ENCODE results near the gene SHROOM2. TPM values are rescaled to one million over a fixed set of nuclear protein-coding genes. Genes with fewer than 3 reads are reported as not detected.

The SHROOM2 gene
- total RNA-seq, 1 experiment from 2014 or later = 0.15 TPM

DNA sequence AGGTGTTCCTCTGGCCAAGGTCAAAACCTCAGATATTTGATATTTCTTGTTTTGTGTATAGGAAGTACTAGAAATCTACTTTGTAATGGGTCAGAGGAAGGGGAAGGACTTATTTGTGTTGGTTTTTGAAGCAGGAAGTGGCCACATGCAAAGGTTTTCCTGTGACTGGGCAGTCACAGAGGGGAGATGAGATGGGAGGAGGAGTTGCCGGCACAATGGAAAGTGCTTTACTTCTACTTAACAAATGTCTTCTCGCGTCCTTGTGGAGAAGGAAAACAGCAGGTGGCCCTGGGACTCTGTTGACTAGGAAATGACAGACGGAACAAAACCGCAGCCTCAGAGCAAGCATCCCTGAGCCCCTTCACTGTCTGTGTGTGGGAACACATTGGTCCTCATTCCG is 46.6 kb downstream of the SHROOM2 start:
- H3K9me2 ChIP-seq (replicated peaks; ENCODE audit: insufficient read depth, low read length) = no peaks in the 10 kb centered on the region
- no peak overlapping the region for H3K27ac ChIP-seq (ENCODE audit: low read length)
- H3K27me3 ChIP-seq (ENCODE audit: low read length) = no peaks in the 10 kb centered on the region
- H4K20me1 ChIP-seq (ENCODE audit: insufficient read depth, low read depth, low read length) = no peaks in the 10 kb centered on the region
- H3K79me2 ChIP-seq (ENCODE audit: low read length) = no peaks in the 10 kb centered on the region
- H3K4me2 ChIP-seq (ENCODE audit: low read depth, low read length, poor library complexity, severe bottlenecking) = no peak overlapping the region
- DNase-seq = no peak
- H3K9me3 ChIP-seq (ENCODE audit: low read length) = no peaks in the 10 kb centered on the region
- no peak overlapping the region for H2AFZ ChIP-seq (ENCODE audit: low read length)
- no peaks in the 10 kb centered on the region for H3K36me3 ChIP-seq (ENCODE audit: insufficient read depth, low read length)
- H3K4me3 ChIP-seq (ENCODE audit: low read length) = no peak overlapping the region
- H3K4me1 ChIP-seq (ENCODE audit: low read length) = no peaks in the 10 kb centered on the region
- no peak overlapping the region for H3K9ac ChIP-seq (ENCODE audit: low read length)

DNA sequence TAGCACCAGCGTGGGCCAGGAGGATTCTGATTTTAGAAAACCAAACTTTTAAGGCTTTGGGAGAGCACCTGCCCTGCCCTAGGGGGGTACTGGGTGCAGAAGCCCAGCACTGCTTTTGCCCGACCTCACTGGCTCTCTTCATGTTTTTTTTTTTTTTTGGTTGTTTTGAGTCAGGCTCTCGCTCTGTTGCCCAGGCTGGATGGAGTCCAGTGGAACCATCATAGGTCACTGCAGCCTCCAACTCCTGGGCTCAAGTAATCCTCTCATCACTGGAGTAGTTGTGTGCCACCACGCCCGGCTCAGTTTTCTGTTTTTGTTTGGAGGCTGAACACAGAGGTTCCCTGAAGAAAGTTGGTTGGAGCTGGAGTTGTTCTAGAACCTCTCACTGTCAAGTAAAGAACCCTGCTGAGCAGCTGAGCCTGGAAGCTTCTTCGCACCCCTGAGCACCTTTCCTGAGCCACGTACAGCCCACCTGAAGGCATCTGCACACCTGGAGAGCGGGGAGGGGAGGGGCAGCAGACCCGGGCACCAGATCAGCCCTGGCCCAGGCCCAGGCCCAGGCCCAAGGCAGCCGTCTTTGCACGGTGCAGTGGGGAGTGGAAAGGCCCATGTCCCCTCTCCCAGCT is 49.5 kb downstream of the SHROOM2 start:
- Histone ChIP-seq H2AFZ (ENCODE audit: low read length) (no peak overlapping the region), H3K27ac (ENCODE audit: low read length) (no peak overlapping the region), H3K9me3 (ENCODE audit: low read length) (no peaks in the 10 kb centered on the region), H3K36me3 (ENCODE audit: insufficient read depth, low read length) (no peaks in the 10 kb centered on the region), H3K9me2 (replicated peaks; ENCODE audit: insufficient read depth, low read length) (no peaks in the 10 kb centered on the region), H3K79me2 (ENCODE audit: low read length) (no peaks in the 10 kb centered on the region), H3K4me3 (ENCODE audit: low read length) (no peak overlapping the region), H3K4me2 (ENCODE audit: low read depth, low read length, poor library complexity, severe bottlenecking) (no peak overlapping the region), H4K20me1 (ENCODE audit: insufficient read depth, low read depth, low read length) (no peaks in the 10 kb centered on the region), H3K9ac (ENCODE audit: low read length) (no peak overlapping the region), H3K4me1 (ENCODE audit: low read length) (no peaks in the 10 kb centered on the region), H3K27me3 (ENCODE audit: low read length) (no peaks in the 10 kb centered on the region)
- no peak for DNase-seq

DNA sequence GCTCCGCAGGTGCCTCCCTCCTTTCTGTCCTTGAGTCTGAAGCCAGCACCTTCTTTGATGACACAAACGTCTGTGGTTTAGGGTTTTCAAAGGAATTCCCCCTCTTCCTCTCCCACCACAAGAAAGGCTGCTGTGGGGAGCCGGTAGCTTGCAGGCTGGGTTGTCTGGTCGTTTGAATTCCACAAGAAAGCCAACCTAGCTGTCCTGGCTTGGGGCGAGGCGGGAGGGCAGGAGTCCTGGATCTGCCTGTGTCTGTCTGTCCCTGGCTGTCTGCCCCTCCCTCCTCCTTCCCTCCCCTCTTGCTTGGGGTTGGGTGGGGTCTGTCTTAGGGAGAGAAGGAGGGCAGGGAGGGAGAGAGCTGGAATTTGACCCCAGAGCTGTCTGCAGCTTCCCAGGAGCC is 56.3 kb downstream of the SHROOM2 start:
- Histone ChIP-seq H3K9me3 (ENCODE audit: low read length) (no peaks in the 10 kb centered on the region), H3K36me3 (ENCODE audit: insufficient read depth, low read length) (no peaks in the 10 kb centered on the region), H3K9ac (ENCODE audit: low read length) (no peak overlapping the region), H3K9me2 (replicated peaks; ENCODE audit: insufficient read depth, low read length) (no peaks in the 10 kb centered on the region), H3K4me2 (ENCODE audit: low read depth, low read length, poor library complexity, severe bottlenecking) (no peak overlapping the region), H3K4me1 (ENCODE audit: low read length) (no peaks in the 10 kb centered on the region), H2AFZ (ENCODE audit: low read length) (no peak overlapping the region), H3K27me3 (ENCODE audit: low read length) (no peaks in the 10 kb centered on the region), H3K79me2 (ENCODE audit: low read length) (no peaks in the 10 kb centered on the region), H3K27ac (ENCODE audit: low read length) (no peak overlapping the region), H4K20me1 (ENCODE audit: insufficient read depth, low read depth, low read length) (no peaks in the 10 kb centered on the region), H3K4me3 (ENCODE audit: low read length) (no peak overlapping the region)
- no peak for DNase-seq

DNA sequence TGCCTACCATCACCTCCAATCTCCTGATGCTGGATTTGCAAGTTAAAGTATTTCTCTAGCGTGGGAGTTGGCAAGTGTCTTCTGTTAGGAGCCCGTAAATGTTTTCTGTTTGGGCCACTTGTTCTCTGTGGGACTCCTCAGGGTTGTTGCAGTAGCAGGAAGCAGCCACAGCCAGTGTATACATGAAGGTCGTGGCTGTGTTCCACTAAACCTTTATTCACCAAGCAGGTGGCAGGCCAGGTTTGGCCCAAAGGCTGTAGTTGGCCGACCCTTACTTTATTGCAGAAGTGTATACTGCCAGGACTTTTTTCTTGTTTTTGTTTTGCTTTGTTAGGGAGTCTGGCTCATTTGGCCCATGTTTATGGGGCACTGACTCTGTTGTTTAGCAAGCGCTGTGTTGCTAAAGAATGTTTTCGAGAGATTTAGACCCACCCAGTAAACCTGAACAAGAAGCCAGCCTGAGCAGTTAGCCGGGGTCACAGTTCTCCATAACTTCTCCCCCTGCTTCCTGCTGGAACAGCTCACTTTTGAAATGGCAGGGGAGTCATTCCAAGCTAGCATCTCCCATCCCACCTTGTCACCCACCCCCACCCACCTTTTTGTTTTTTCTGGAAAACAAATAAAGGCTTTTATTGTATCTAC is 58.8 kb downstream of the SHROOM2 start:
- H3K4me2 ChIP-seq (ENCODE audit: low read depth, low read length, poor library complexity, severe bottlenecking) = no peak overlapping the region
- no peaks in the 10 kb centered on the region for H4K20me1 ChIP-seq (ENCODE audit: insufficient read depth, low read depth, low read length)
- no peak for DNase-seq
- H3K79me2 ChIP-seq (ENCODE audit: low read length) = no peaks in the 10 kb centered on the region
- H3K9ac ChIP-seq (ENCODE audit: low read length) = no peak overlapping the region
- no peaks in the 10 kb centered on the region for H3K27me3 ChIP-seq (ENCODE audit: low read length)
- H3K27ac ChIP-seq (ENCODE audit: low read length) = no peak overlapping the region
- H2AFZ ChIP-seq (ENCODE audit: low read length) = no peak overlapping the region
- H3K9me2 ChIP-seq (replicated peaks; ENCODE audit: insufficient read depth, low read length) = no peaks in the 10 kb centered on the region
- no peaks in the 10 kb centered on the region for H3K4me1 ChIP-seq (ENCODE audit: low read length)
- H3K9me3 ChIP-seq (ENCODE audit: low read length) = no peaks in the 10 kb centered on the region
- no peaks in the 10 kb centered on the region for H3K36me3 ChIP-seq (ENCODE audit: insufficient read depth, low read length)
- H3K4me3 ChIP-seq (ENCODE audit: low read length) = no peak overlapping the region

DNA sequence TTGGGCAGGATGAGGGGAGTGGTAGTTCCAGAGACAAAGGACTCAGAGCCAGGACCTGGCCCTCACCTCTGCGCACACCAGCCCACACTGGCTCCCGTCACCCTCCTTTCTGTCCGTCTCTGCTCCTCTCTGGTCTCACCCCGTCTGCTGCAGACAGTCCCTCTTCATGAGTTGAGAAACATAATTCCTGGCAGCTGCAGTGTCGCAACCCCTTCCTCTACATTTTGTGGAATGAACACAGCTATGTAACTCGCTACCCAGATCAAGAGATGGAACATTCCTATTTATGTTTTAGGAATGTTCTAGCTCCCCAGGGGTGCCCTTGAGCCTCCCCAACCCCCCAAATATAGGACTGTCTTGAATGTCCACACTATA is 59.3 kb downstream of the SHROOM2 start:
- Histone ChIP-seq H3K79me2 (ENCODE audit: low read length) (no peaks in the 10 kb centered on the region), H3K4me3 (ENCODE audit: low read length) (no peak overlapping the region), H2AFZ (ENCODE audit: low read length) (no peak overlapping the region), H3K27me3 (ENCODE audit: low read length) (no peaks in the 10 kb centered on the region), H3K9me3 (ENCODE audit: low read length) (no peaks in the 10 kb centered on the region), H3K4me2 (ENCODE audit: low read depth, low read length, poor library complexity, severe bottlenecking) (no peak overlapping the region), H3K36me3 (ENCODE audit: insufficient read depth, low read length) (no peaks in the 10 kb centered on the region), H3K4me1 (ENCODE audit: low read length) (no peaks in the 10 kb centered on the region), H4K20me1 (ENCODE audit: insufficient read depth, low read depth, low read length) (no peaks in the 10 kb centered on the region), H3K27ac (ENCODE audit: low read length) (no peak overlapping the region), H3K9me2 (replicated peaks; ENCODE audit: insufficient read depth, low read length) (no peaks in the 10 kb centered on the region), H3K9ac (ENCODE audit: low read length) (no peak overlapping the region)
- no peak for DNase-seq

DNA sequence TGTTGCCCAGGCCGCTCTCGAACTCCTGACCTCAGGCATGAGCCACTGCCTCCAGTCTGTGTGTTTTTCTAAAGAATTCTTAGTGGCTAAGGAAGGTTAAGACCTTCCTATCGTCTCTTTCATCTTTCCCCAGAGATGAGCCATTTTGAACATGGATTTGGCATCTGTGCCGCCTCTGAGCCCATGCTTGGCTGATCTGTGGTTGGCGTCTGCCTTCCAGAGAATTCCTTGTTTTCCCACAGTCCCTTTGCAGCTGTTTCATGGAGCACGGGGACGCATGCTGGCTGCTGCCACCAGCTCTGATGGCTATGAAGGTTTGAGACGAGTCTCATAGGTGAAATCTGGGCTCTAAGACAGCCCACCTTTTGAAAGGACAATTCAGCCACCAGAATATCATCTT is 60.4 kb downstream of the SHROOM2 start:
- no peak for DNase-seq
- Histone ChIP-seq H2AFZ (ENCODE audit: low read length) (no peak overlapping the region), H3K9me3 (ENCODE audit: low read length) (no peaks in the 10 kb centered on the region), H3K9me2 (replicated peaks; ENCODE audit: insufficient read depth, low read length) (no peaks in the 10 kb centered on the region), H3K36me3 (ENCODE audit: insufficient read depth, low read length) (no peaks in the 10 kb centered on the region), H3K27me3 (ENCODE audit: low read length) (no peaks in the 10 kb centered on the region), H3K9ac (ENCODE audit: low read length) (no peak overlapping the region), H3K4me1 (ENCODE audit: low read length) (no peaks in the 10 kb centered on the region), H3K4me2 (ENCODE audit: low read depth, low read length, poor library complexity, severe bottlenecking) (no peak overlapping the region), H3K79me2 (ENCODE audit: low read length) (no peaks in the 10 kb centered on the region), H3K27ac (ENCODE audit: low read length) (no peak overlapping the region), H3K4me3 (ENCODE audit: low read length) (no peak overlapping the region), H4K20me1 (ENCODE audit: insufficient read depth, low read depth, low read length) (no peaks in the 10 kb centered on the region)

DNA sequence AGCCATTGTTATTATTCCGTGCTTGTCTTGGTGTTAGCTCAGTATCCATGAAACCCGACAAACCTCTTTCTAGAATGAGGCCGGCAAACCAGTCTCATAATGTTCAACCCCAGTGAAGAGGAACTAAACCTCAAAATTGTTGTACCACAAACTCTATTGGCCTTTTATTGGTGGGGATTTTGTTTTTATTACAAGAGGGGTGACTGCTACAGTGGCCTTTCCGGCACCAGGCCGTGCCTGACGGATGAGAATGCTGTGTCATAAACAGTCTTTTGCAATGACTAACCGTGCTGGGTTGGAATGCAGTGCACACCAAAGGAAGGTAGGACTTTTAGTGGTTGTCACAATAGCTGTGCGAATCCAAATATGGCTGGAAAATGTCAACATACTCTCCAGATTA is 60.8 kb downstream of the SHROOM2 start:
- Histone ChIP-seq H3K4me2 (ENCODE audit: low read depth, low read length, poor library complexity, severe bottlenecking) (no peak overlapping the region), H3K27me3 (ENCODE audit: low read length) (no peaks in the 10 kb centered on the region), H3K4me3 (ENCODE audit: low read length) (no peak overlapping the region), H2AFZ (ENCODE audit: low read length) (no peak overlapping the region), H3K9me2 (replicated peaks; ENCODE audit: insufficient read depth, low read length) (no peaks in the 10 kb centered on the region), H3K9ac (ENCODE audit: low read length) (no peak overlapping the region), H3K79me2 (ENCODE audit: low read length) (no peaks in the 10 kb centered on the region), H3K4me1 (ENCODE audit: low read length) (no peaks in the 10 kb centered on the region), H4K20me1 (ENCODE audit: insufficient read depth, low read depth, low read length) (no peaks in the 10 kb centered on the region), H3K9me3 (ENCODE audit: low read length) (no peaks in the 10 kb centered on the region), H3K27ac (ENCODE audit: low read length) (no peak overlapping the region), H3K36me3 (ENCODE audit: insufficient read depth, low read length) (no peaks in the 10 kb centered on the region)
- DNase-seq = no peak

DNA sequence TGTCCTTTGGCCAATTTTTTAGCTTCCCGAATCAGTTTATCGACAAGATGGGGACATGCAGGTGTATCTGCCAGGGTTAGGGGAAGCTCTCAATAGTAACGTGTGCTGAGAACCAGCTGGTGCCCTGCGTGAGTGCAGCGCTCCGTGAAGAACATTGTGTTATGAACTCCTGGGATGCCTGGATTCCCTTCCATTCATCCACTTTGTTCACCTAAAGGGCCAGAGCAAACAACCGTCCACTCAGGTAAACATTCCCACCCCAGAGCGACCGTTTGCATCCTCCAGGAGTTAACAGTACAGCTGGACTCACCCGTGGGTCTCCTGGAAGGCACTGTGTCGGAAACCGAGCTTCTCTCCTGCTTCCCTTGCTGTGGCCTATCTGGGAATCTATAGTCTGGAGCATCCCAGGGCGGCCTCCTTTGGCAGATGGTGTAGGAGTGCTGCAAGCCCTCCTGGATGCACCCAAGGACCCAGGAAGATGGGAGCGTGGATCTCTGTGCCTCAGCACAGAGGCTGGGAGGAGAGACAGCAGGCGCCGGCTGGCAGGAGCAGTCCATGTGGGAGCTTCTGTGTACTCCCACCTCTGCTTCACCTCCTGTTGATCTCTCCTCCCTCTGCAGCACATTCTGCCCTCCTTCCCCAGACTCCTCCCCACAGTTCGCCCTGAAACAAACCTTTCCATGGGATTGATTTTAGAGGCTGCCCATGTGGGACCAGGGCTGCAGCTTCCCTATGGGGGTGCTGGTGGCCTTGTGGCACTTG is 62.7 kb downstream of the SHROOM2 start:
- no peak overlapping the region for H3K4me2 ChIP-seq (ENCODE audit: low read depth, low read length, poor library complexity, severe bottlenecking)
- no peaks in the 10 kb centered on the region for H3K9me3 ChIP-seq (ENCODE audit: low read length)
- H3K4me1 ChIP-seq (ENCODE audit: low read length) = no peaks in the 10 kb centered on the region
- no peak overlapping the region for H3K4me3 ChIP-seq (ENCODE audit: low read length)
- H2AFZ ChIP-seq (ENCODE audit: low read length) = no peak overlapping the region
- H3K79me2 ChIP-seq (ENCODE audit: low read length) = no peaks in the 10 kb centered on the region
- no peaks in the 10 kb centered on the region for H4K20me1 ChIP-seq (ENCODE audit: insufficient read depth, low read depth, low read length)
- no peaks in the 10 kb centered on the region for H3K9me2 ChIP-seq (replicated peaks; ENCODE audit: insufficient read depth, low read length)
- no peaks in the 10 kb centered on the region for H3K27me3 ChIP-seq (ENCODE audit: low read length)
- no peaks in the 10 kb centered on the region for H3K36me3 ChIP-seq (ENCODE audit: insufficient read depth, low read length)
- H3K27ac ChIP-seq (ENCODE audit: low read length) = no peak overlapping the region
- H3K9ac ChIP-seq (ENCODE audit: low read length) = no peak overlapping the region
- DNase-seq = no peak

Data from Karpas-422 (cell line).